H9 (cell line): Measurements from ENCODE around the gene KRT1. TPM values are rescaled to one million over a fixed set of nuclear protein-coding genes. Genes with fewer than 3 reads are reported as not detected.

Source experiments
- DNase-seq: peaks from one replicate; pipeline ENCODE4 v3.0.0-alpha.2; 2017
- H2AFZ ChIP-seq: one replicate; pipeline ENCODE4 v1.6.1; 2013; ENCODE audit warnings: mild to moderate bottlenecking, low read length, control low read depth, moderate library complexity
- H2AK5ac ChIP-seq: 2 replicates; pipeline ENCODE4 v1.6.1; 2013; ENCODE audit warnings: low read length, control low read depth, mixed read lengths; ENCODE audit not compliant: insufficient read length
- H2BK120ac ChIP-seq: one replicate; pipeline ENCODE4 v1.6.1; 2013; ENCODE audit warnings: low read depth, mild to moderate bottlenecking, low read length, control low read depth, inconsistent platforms; ENCODE audit not compliant: poor library complexity, severe bottlenecking
- H2BK12ac ChIP-seq: 2 replicates; pipeline ENCODE4 v1.6.1; 2013; ENCODE audit warnings: low read length, control low read depth, mixed read lengths, low read depth; ENCODE audit not compliant: insufficient read length
- H2BK15ac ChIP-seq: 2 replicates; pipeline ENCODE4 v1.6.1; 2013; ENCODE audit warnings: low read depth, low read length, control low read depth
- H2BK20ac ChIP-seq: one replicate; pipeline ENCODE4 v1.6.1; 2013; ENCODE audit warnings: low read depth, mild to moderate bottlenecking, low read length, control low read depth, inconsistent platforms; ENCODE audit not compliant: poor library complexity, severe bottlenecking
- H2BK5ac ChIP-seq: 2 replicates; pipeline ENCODE4 v1.6.1; 2013; ENCODE audit warnings: low read length, control low read depth, mixed read lengths; ENCODE audit not compliant: insufficient read length
- H3K14ac ChIP-seq: 2 replicates; pipeline ENCODE4 v1.6.1; 2013; ENCODE audit warnings: low read length, control low read depth; ENCODE audit not compliant: insufficient read depth
- H3K18ac ChIP-seq: 2 replicates; pipeline ENCODE4 v1.6.1; 2013; ENCODE audit warnings: low read depth, mild to moderate bottlenecking, mixed read lengths, low read length, control low read depth; ENCODE audit not compliant: insufficient read length
- H3K23ac ChIP-seq: 2 replicates; pipeline ENCODE4 v1.6.1; 2013; ENCODE audit warnings: low read length, control low read depth, mixed read lengths, low read depth; ENCODE audit not compliant: insufficient read length
- H3K23me2 ChIP-seq: 2 replicates; pipeline ENCODE4 v1.6.1; 2013; ENCODE audit warnings: low read depth, mild to moderate bottlenecking, mixed read lengths, low read length, control low read depth; ENCODE audit not compliant: insufficient read length, poor library complexity, severe bottlenecking
- H3K27ac ChIP-seq: 2 replicates; pipeline ENCODE4 v1.5.1; 2013; ENCODE audit warnings: low read length, control low read depth, mixed read lengths, low read depth; ENCODE audit not compliant: insufficient read length
- H3K27me3 ChIP-seq: 2 replicates; pipeline ENCODE4 v1.6.1; 2013; ENCODE audit warnings: low read length, control low read depth, inconsistent platforms; ENCODE audit not compliant: insufficient read depth
- H3K4ac ChIP-seq: 2 replicates; pipeline ENCODE4 v1.6.1; 2013; ENCODE audit warnings: low read depth, mild to moderate bottlenecking, control low read depth, inconsistent platforms, low read length, moderate library complexity
- H3K4me1 ChIP-seq: 2 replicates; pipeline ENCODE4 v1.6.1; 2013; ENCODE audit warnings: low read length, control low read depth, inconsistent platforms; ENCODE audit not compliant: insufficient read depth
- H3K4me2 ChIP-seq: 2 replicates; pipeline ENCODE4 v1.6.1; 2013; ENCODE audit warnings: low read length, control low read depth, mixed read lengths; ENCODE audit not compliant: insufficient read length, insufficient read depth
- H3K56ac ChIP-seq: 2 replicates; pipeline ENCODE4 v1.6.1; 2013; ENCODE audit warnings: low read depth, mild to moderate bottlenecking, mixed read lengths, low read length, control low read depth; ENCODE audit not compliant: insufficient read length
- H3K79me1 ChIP-seq: 2 replicates; pipeline ENCODE4 v1.6.1; 2013; ENCODE audit warnings: low read depth, mild to moderate bottlenecking, moderate library complexity, low read length, control low read depth, inconsistent platforms; ENCODE audit not compliant: insufficient read depth, poor library complexity, severe bottlenecking
- H3K79me2 ChIP-seq: 2 replicates; pipeline ENCODE4 v1.6.1; 2013; ENCODE audit warnings: low read length, control low read depth, inconsistent platforms; ENCODE audit not compliant: insufficient read depth
- H3K9ac ChIP-seq: 2 replicates; pipeline ENCODE4 v1.6.1; 2013; ENCODE audit warnings: low read length, control low read depth, mixed read lengths; ENCODE audit not compliant: insufficient read length; ENCODE audit errors: extremely low read depth
- H3K9me3 ChIP-seq: one replicate; pipeline ENCODE4 v1.6.1; 2013; ENCODE audit warnings: low read depth, low read length, inconsistent platforms; ENCODE audit not compliant: control insufficient read depth
- H3T11ph ChIP-seq: one replicate; pipeline ENCODE4 v1.6.1; 2013; ENCODE audit warnings: mild to moderate bottlenecking, low read length, control low read depth, inconsistent platforms
- H4K20me1 ChIP-seq: one replicate; pipeline ENCODE4 v1.6.1; 2013; ENCODE audit not compliant: control insufficient read depth, insufficient read length, insufficient read depth
- H4K5ac ChIP-seq: 2 replicates; pipeline ENCODE4 v1.6.1; 2013; ENCODE audit warnings: low read depth, mild to moderate bottlenecking, mixed read lengths, low read length, control low read depth; ENCODE audit not compliant: insufficient read length
- H4K8ac ChIP-seq: replicated peaks from 2 replicates; pipeline ENCODE4 v1.6.1; 2013; ENCODE audit warnings: low read length, control low read depth, mixed read lengths, low read depth; ENCODE audit not compliant: insufficient read length
- H4K91ac ChIP-seq: 2 replicates; pipeline ENCODE4 v1.6.1; 2013; ENCODE audit warnings: low read depth, mild to moderate bottlenecking, moderate library complexity, mixed read lengths, low read length, control low read depth; ENCODE audit not compliant: insufficient read length
- H3K27ac Mint-ChIP-seq, 3 experiments: 2 replicates in 2 of 3; 3 replicates in 1 of 3; pipeline ENCODE4 v1.8.0; 2020 to 2021; ENCODE audit warnings: mixed read lengths in 3 of 3, mild to moderate bottlenecking in 1 of 3, moderate library complexity in 1 of 3
- H3K27me3 Mint-ChIP-seq: 2 replicates; pipeline ENCODE4 v1.8.0; 2021; ENCODE audit warnings: low read depth, mild to moderate bottlenecking, moderate library complexity, mixed read lengths
- H3K36me3 Mint-ChIP-seq, 3 experiments: 2 replicates in 2 of 3; 3 replicates in 1 of 3; pipeline ENCODE4 v1.8.0; 2020 to 2021; ENCODE audit warnings: low read depth in 3 of 3, mixed read lengths in 3 of 3; ENCODE audit not compliant: insufficient read depth in 1 of 3
- H3K4me1 Mint-ChIP-seq, 2 experiments: 2 replicates each; pipeline ENCODE4 v1.8.0; 2020; ENCODE audit warnings: mixed read lengths in 2 of 2
- H3K4me3 Mint-ChIP-seq, 2 experiments: 2 replicates in 1 of 2; 3 replicates in 1 of 2; pipeline ENCODE4 v1.8.0; 2020 to 2021; ENCODE audit warnings: mild to moderate bottlenecking in 2 of 2, mixed read lengths in 2 of 2, moderate library complexity in 1 of 2
- H3K9me3 Mint-ChIP-seq, 2 experiments: 2 replicates in 1 of 2; 3 replicates in 1 of 2; pipeline ENCODE4 v1.8.0; 2020; ENCODE audit warnings: mild to moderate bottlenecking in 2 of 2, mixed read lengths in 2 of 2, moderate library complexity in 1 of 2
- CTCF ChIP-seq: fragments of 200-600 bp; sonication (generic); conservative IDR thresholded peaks from 3 replicates; pipeline ENCODE4 v1.8.0; 2021; ENCODE audit warnings: antibody characterized with exemption, mild to moderate bottlenecking
- WGBS: extraction: QIAGEN DNeasy Blood & Tissue Kit; methylation state at CpG from one replicate; pipeline ENCODE4 v1.1.7; 2013; ENCODE audit warnings: missing lambda C conversion rate, low lambda C conversion rate, mixed read lengths; ENCODE audit not compliant: insufficient read length; ENCODE audit errors: extremely low coverage; 5-methylcytosine and 5-hydroxymethylcytosine counted together
- total RNA-seq: library from RNA; stranded (reverse); gene quantifications from 2 replicates; pipeline ENCODE4 v1.2.1, GENCODE V29; 2021

The KRT1 gene
- total RNA-seq, 1 experiment from 2014 or later: not detected

- Mint-ChIP-seq H3K9me3 (no peaks in the 10 kb centered on the region), H3K27me3 (peaks cover 50% of the 10 kb centered on the region), H3K27ac (no peak overlapping the region), H3K4me1 (peaks cover 23 to 24% of the 10 kb centered on the region in 2 experiments), H3K4me3 (no peak overlapping the region), H3K36me3 (no peaks in the 10 kb centered on the region)
- H2BK15ac ChIP-seq: no peak overlapping the region
- H3K23ac ChIP-seq: no peak overlapping the region
- peaks cover 3% of the 10 kb centered on the region; the same call in 1 of the 2 replicates for H3K4me1 ChIP-seq
- no peak overlapping the region for H2AK5ac ChIP-seq
- no peak overlapping the region for H3K27ac ChIP-seq
- H3K79me2 ChIP-seq: no peaks in the 10 kb centered on the region
- H3K14ac ChIP-seq: no peak overlapping the region
- H3T11ph ChIP-seq: no peak overlapping the region
- H4K91ac ChIP-seq: no peak overlapping the region
- no peak overlapping the region for H2BK12ac ChIP-seq
- no peaks in the 10 kb centered on the region for H3K9me3 ChIP-seq
- H3K56ac ChIP-seq: no peak overlapping the region
- no peak overlapping the region for H3K18ac ChIP-seq
- H2BK5ac ChIP-seq: no peak overlapping the region
- no peak for TF ChIP-seq CTCF
- DNase-seq: no peak
- H4K20me1 ChIP-seq: peaks cover 2% of the 10 kb centered on the region
- no peaks in the 10 kb centered on the region; the same call in 1 of the 2 replicates for H3K27me3 ChIP-seq
- no peak overlapping the region for H2BK20ac ChIP-seq
- no peak overlapping the region for H3K4ac ChIP-seq
- H4K5ac ChIP-seq: no peak overlapping the region
- no peak overlapping the region for H2AFZ ChIP-seq
- WGBS: no CpG with 5 or more reads among the region's 6 CpGs
- no peak overlapping the region for H3K9ac ChIP-seq
- H3K4me2 ChIP-seq: no peak overlapping the region
- H3K23me2 ChIP-seq: peaks cover 9% of the 10 kb centered on the region
- H4K8ac ChIP-seq: no peak overlapping the region
- no peaks in the 10 kb centered on the region for H3K79me1 ChIP-seq
- no peak overlapping the region for H2BK120ac ChIP-seq
These were observed 13.9 kb upstream of the KRT1 start for GRCh38 chr12:52694151-52694550.
